ENCODE data around the gene BNIP3. TPM values are rescaled to one million over a fixed set of nuclear protein-coding genes. Genes with fewer than 3 reads are reported as not detected.
"Not testable (repeated sequence)": the region's sequence is repeated elsewhere in the genome, so short reads cannot be mapped to it uniquely, and the experiment has no call there.

The BNIP3 gene
- total RNA-seq, 4 donors from 2014 or later, result 81.2 to 162 (median 135) TPM

DNA sequence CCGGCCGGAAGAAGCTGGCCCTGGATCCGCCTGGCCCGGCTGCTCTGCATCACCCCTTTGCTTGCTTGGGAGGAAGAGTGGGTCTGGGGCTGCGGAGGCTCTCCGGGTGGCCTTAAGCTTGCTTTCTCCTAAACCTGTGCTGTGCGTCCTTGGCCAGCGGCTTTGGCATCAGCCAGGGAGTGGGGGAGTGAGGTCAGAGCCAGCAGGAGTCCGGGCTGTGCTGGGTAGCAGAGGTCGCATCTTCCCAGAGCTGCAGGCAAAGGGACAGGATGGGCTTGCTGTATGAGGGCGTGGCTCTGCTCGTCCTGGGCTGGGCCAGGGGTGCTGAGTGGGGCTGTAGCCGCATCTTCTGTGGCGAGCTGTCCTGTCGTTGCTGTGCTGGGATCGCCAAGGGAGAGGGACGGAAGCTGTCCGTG is 21.1 kb downstream of the BNIP3 start:
- H3K4me1 ChIP-seq, result peaks cover 6% of the 10 kb centered on the region
- no peak overlapping the region for H3K27ac ChIP-seq
- 84% methylated on average over 11 of the region's 18 CpGs for WGBS
- TF ChIP-seq, protein P1, sequence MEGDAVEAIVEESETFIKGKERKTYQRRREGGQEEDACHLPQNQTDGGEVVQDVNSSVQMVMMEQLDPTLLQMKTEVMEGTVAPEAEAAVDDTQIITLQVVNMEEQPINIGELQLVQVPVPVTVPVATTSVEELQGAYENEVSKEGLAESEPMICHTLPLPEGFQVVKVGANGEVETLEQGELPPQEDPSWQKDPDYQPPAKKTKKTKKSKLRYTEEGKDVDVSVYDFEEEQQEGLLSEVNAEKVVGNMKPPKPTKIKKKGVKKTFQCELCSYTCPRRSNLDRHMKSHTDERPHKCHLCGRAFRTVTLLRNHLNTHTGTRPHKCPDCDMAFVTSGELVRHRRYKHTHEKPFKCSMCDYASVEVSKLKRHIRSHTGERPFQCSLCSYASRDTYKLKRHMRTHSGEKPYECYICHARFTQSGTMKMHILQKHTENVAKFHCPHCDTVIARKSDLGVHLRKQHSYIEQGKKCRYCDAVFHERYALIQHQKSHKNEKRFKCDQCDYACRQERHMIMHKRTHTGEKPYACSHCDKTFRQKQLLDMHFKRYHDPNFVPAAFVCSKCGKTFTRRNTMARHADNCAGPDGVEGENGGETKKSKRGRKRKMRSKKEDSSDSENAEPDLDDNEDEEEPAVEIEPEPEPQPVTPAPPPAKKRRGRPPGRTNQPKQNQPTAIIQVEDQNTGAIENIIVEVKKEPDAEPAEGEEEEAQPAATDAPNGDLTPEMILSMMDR (IDR thresholded peaks at IDR 0.05), result no peak
- no peak for TF ChIP-seq POLR2A (IDR thresholded peaks at IDR 0.05)
- TF ChIP-seq EP300 (IDR thresholded peaks at IDR 0.05), result no peak
- TF ChIP-seq POLR2AphosphoS5 (IDR thresholded peaks at IDR 0.05), result no peak
- DNase-seq (ENCODE audit: low spot score in 2 of 2), result no peak
- H3K4me3 ChIP-seq, result no peak overlapping the region
- peaks cover 53% of the 10 kb centered on the region for H3K36me3 ChIP-seq
- no peaks in the 10 kb centered on the region for H3K9me3 ChIP-seq
- H3K27me3 ChIP-seq, result no peaks in the 10 kb centered on the region

DNA sequence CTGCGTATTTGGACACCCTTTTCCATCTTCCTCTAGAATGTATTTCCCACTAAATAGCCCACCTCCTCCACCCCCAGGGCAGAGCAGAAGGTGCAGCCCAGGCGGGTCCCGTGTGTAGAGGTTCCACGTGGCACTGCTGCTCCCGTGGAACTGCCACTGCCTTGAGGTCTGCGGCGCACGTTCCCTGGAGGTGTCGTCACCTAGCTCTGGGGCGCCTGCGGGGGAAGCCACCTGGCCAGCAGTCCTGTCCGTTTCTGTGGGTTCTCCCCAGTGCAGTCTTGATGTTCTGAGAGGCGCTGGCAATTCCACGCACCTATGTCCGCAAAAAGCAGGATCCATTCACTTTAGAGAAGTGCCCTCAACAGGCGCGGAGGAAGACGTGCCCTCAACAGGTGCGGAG is 21.9 kb downstream of the BNIP3 start:
- H3K4me3 ChIP-seq, result no peak overlapping the region
- no peaks in the 10 kb centered on the region for H3K9me3 ChIP-seq
- 89% methylated on average over 19 of the region's 19 CpGs for WGBS
- peaks cover 51% of the 10 kb centered on the region for H3K36me3 ChIP-seq
- H3K27ac ChIP-seq, result no peak overlapping the region
- H3K27me3 ChIP-seq, result no peaks in the 10 kb centered on the region
- H3K4me1 ChIP-seq, result peaks cover 6% of the 10 kb centered on the region
- no peak for DNase-seq (ENCODE audit: low spot score in 2 of 2)
- no peak for TF ChIP-seq POLR2A (IDR thresholded peaks at IDR 0.05)
- TF ChIP-seq, protein P1 (IDR thresholded peaks at IDR 0.05), result no peak
- TF ChIP-seq EP300 (IDR thresholded peaks at IDR 0.05), result no peak
- TF ChIP-seq POLR2AphosphoS5 (IDR thresholded peaks at IDR 0.05), result no peak

DNA sequence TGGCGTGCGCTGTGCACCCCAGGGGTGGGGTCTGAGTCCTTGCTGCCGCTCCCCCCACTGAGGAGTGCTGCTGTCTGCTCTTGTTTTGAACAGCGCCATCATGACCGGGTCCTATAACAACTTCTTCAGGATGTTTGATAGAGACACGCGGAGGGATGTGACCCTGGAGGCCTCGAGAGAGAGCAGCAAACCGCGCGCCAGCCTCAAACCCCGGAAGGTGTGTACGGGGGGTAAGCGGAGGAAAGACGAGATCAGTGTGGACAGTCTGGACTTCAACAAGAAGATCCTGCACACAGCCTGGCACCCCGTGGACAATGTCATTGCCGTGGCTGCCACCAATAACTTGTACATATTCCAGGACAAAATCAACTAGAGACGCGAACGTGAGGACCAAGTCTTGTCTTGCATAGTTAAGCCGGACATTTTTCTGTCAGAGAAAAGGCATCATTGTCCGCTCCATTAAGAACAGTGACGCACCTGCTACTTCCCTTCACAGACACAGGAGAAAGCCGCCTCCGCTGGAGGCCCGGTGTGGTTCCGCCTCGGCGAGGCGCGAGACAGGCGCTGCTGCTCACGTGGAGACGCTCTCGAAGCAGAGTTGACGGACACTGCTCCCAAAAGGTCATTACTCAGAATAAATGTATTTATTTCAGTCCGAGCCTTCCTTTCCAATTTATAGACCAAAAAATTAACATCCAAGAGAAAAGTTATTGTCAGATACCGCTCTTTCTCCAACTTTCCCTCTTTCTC is 26.0 kb downstream of the BNIP3 start:
- Histone ChIP-seq H3K4me3 (no peak overlapping the region), H3K9me3 (no peaks in the 10 kb centered on the region), H3K27me3 (no peaks in the 10 kb centered on the region), H3K27ac (no peak overlapping the region), H3K36me3 (peaks cover 68% of the 10 kb centered on the region), H3K4me1 (no peaks in the 10 kb centered on the region)
- TF ChIP-seq POLR2A (IDR thresholded peaks at IDR 0.05) (no peak), POLR2AphosphoS5 (IDR thresholded peaks at IDR 0.05) (no peak)
- 96% methylated on average over 38 of the region's 38 CpGs for WGBS
- peak in 1 of 2 donors; percentile 33 for DNase-seq (ENCODE audit: low spot score in 2 of 2)

DNA sequence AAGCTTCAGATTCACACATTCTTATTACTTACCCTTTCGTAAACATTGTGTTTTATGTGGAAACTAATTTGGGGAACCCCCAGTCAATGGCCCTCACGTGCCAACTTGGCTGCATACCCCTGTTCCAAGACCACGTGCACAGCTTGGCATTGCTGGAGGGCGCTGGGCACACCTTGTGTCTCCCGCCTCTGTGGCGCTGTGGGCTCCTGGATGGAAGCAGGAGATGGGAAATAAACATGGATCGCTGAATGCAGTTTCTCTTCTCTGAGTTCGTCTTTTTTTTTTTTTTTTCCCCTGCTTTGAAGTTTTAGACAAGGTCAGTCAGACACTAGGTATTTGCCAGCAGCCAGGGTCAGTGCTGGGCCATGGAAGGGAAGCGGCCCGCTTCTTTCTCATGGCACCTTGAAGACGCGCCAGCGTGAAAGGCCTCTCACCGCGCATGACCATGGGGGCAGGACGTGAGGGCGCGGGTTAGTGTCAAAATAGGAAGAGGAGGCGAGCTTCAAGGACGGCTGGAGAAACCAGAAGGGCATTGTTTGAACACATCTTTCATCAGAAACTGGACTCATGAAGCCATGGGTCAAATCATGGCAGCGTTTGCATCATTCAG is 27.3 kb downstream of the BNIP3 start:
- Histone ChIP-seq H3K4me3 (no peak overlapping the region), H3K9me3 (no peaks in the 10 kb centered on the region), H3K36me3 (peaks cover 59% of the 10 kb centered on the region), H3K4me1 (no peaks in the 10 kb centered on the region), H3K27ac (no peak overlapping the region), H3K27me3 (no peaks in the 10 kb centered on the region)
- TF ChIP-seq POLR2A (IDR thresholded peaks at IDR 0.05) (no peak), POLR2AphosphoS5 (IDR thresholded peaks at IDR 0.05) (no peak), EP300 (IDR thresholded peaks at IDR 0.05) (no peak)
- TF ChIP-seq, protein P1 (IDR thresholded peaks at IDR 0.05), result no peak
- DNase-seq (ENCODE audit: low spot score in 2 of 2), result no peak
- WGBS, result 87% methylated on average over 21 of the region's 21 CpGs

DNA sequence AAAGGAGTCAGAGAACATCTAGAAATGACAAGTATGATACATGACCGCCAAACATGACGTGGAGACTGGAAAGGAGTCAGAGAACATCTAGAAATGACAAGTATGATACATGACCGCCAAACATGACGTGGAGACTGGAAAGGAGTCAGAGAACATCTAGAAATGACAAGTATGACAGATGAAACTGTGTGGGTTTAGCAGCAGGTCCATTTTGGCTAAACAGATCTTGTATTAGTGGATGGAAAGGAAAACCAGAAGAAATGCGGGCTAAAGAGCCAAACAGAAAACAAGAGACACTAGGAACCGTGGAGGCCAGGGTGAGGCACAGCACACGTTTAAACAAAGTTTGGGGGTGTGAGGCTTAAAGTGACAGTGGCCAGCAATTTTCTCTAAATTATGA is 31.8 kb downstream of the BNIP3 start:
- H3K9me3 ChIP-seq; H3K4me1 ChIP-seq; H3K4me3 ChIP-seq; DNase-seq (ENCODE audit: low spot score in 2 of 2); H3K27ac ChIP-seq; H3K27me3 ChIP-seq: not testable (repeated sequence)
- peaks cover 67% of the 10 kb centered on the region for H3K36me3 ChIP-seq
- 86% methylated on average over 5 of the region's 7 CpGs for WGBS

DNA sequence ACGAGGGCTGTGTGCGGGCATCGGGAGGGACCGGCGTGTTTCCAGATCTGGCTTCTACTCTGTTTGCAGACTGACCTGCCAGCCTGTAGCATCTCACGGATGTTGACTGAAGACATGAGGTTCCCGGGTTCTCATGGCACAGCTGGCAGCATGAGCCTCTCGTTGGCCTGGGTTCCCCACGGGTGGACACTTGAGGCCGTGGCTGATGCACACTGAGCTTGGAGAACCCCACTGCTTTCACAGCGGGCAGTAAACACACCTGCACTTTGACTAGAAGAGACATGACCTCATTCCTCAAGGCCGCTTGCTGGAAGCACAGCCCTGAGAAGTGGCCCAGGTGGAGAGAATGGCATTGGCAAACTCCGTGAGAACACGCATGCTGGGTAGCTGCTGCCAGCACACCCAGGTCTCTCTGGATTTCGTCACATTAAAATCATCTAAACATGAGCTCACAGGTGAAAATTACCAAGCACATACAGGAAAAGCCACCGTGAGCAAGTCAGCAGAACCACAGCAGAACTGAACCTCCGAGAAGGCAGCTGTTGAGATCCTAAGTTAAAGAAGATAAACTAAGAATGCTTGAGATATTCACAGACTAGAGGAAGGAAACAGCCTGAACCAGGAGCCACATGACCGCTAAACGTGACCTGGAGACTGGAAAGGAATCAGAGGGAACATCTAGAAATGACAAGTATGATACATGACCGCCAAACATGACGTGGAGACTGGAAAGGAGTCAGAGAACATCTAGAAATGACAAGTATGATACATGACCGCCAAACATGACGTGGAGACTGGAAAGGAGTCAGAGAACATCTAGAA is 32.5 kb downstream of the BNIP3 start:
- H3K36me3 ChIP-seq, result peaks cover 68% of the 10 kb centered on the region
- WGBS, result 94% methylated on average over 19 of the region's 23 CpGs
- H3K27me3 ChIP-seq, result no peaks in the 10 kb centered on the region
- no peaks in the 10 kb centered on the region for H3K9me3 ChIP-seq
- DNase-seq (ENCODE audit: low spot score in 2 of 2), result peak; percentile 44 to 61
- TF ChIP-seq POLR2A (IDR thresholded peaks at IDR 0.05), result no peak
- no peak for TF ChIP-seq EP300 (IDR thresholded peaks at IDR 0.05)
- TF ChIP-seq POLR2AphosphoS5 (IDR thresholded peaks at IDR 0.05), result no peak
- TF ChIP-seq, protein P1 (IDR thresholded peaks at IDR 0.05), result no peak
- H3K27ac ChIP-seq, result no peak overlapping the region
- no peaks in the 10 kb centered on the region for H3K4me1 ChIP-seq
- H3K4me3 ChIP-seq, result no peak overlapping the region

Measured in suprapubic skin (tissue), 4 donors.